HUDEP-2 (cell line): ENCODE results near the gene ZNF474.
A peak's percentile ranks its signal among the peaks of the same experiment; 100 is the strongest.

Experiments used
- DNase-seq, 76 experiments: peaks; one replicate each; lab custom pipeline; 2025; ENCODE audit not compliant: unreplicated experiment in 76 of 76; lab: John Stamatoyannopoulos, UW

Gene ZNF474

DNA sequence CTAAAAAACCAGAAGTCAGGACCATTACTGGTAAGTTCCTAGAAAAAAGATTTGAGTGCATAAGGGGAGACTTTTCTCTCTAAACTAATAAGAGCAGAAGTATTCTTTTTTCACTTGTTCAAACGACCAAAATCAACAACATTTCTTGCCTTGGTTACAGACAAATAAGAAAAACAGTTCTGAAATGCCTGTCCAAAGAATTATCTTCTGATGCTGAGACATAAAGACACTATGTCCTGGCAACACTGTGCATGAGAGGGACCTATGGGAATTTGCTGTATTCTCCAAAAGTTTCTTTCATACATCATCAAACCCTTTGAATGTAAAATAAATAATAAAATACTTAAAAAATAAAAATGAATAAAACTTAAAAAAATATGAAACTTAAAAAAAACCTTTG lies 50.4 kb downstream of the ZNF474 start:
- DNase-seq, result no peak

DNA sequence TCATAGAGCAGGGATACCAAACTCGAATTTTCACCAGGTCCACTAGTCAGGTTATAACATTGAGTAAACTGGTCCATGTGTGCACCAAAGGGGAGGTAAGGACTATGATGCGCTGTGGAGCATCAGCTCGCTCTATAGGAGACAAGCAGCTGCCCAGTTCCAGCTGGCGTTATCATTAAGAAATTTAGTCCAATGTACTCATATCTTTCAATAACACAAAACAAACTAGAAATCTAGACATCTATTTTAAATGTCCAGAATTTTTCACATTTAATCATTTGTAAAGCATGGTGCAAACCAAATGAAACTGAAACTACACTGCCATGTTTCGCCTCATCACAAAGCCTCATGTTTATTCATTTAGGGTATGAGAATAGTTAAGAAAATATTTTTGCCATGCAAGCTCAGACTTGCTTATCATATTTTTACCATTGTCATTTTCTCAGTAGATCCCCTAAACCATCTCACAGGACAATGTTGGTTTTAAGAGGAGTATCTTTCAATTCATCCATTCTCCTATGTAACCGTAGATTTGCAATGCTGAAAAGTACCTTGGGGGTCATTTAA lies 50.9 kb downstream of the ZNF474 start:
- DNase-seq, result no peak

DNA sequence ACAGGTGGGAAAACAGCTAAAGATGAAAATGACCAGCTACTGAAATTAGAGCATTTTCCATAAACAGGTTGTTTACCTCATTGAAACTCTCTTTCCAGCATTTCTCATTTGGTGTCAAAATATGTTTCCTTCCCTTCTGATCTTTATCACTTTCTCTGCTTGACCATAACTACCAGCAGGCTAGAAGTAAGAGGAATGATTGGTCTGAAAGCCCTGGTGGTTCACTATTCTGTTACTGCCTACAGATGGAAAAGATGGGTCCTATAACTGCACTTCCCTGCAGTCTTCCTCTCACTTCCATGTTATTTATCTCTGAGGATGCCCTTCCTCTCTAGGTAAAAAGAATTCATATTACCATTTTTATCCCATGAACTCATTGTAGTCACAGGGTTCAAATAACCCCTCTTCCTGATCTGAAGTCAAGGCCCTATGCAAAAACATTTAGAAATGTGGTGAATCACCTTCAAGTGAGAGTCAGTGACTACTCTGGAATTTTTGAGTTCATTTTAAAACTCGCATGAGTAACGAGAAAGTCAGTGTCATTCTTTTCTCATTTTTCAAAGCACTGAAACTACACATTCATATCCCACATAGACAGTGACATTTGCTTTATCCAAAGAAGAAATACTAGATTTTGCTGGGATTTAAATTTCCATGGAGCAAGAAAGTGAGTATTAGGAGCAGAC lies 51.7 kb downstream of the ZNF474 start:
- DNase-seq, result no peak

DNA sequence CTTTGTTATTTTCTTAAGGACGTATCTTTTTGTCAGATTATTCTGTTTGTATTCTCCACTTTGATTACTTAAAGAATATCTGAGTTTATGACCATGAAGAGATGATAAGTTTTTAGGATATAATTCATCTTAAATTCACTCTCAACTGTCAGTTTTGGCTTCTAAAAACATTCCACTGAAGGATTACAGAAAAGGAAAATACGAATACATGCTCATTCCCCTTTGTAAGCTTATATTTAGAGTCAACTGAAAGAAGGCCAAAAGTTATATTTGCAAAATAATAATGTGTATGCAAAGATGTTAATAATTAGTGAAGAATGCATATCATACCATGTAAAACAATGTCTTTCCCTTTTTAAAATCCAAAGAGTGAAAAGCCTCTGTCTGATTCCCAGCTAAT lies 52.5 kb downstream of the ZNF474 start:
- no peak for DNase-seq

DNA sequence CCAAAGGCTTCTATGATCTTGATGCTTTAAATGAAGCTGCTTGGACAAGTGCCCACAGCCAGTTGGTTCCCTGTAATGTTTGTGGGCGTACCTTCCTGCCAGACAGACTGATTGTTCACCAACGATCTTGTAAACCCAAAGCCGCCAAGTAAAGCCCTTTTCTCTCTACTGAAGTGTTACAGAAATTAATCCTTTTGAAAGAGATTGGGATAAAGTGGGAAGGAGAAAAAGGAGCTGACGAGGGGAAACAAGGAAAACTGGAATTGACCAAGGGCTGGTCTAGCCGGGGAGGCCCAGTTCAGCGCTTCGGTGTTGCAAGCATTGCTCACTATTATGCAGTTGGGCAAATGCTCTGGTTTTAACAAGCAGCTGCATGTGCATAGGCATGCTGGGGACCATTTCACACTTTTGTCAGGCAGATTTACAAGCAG lies 53.2 kb downstream of the ZNF474 start:
- peak in 12 of 76 experiments; percentile 7 to 68 (median 15) for DNase-seq

DNA sequence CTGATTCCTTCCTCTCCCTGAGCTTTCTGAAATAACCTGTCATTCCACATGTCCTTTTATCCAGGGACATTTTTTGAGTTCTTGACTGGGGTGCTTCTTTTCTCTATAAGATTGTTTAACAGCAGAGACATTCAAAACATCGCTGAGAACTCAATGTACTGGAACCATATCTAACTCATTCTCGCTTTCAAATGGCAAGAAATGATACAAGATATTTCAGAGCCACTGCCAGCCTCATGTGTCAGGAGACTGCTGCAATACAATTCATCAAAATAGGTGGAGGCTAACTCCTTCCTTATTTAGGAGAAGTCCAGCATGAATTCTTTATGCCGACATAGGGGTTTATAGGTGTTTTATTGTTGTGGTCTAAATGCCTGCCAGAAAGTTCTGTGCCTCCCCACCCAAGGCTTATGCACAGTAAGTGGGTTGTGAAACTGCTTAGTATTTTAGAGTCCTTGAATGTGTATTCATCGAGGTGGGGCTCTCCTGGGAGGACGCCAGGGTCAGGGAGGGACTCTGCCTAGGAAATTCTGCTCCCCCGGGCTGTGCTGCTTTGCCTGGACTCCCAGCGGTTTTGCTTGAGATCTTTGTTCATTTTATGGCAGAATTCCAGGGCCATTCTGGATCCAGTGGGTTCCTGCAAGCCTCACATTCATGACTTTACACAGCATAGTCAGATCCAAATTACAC lies 53.9 kb downstream of the ZNF474 start:
- peak in 1 of 76 experiments; percentile 19 for DNase-seq

DNA sequence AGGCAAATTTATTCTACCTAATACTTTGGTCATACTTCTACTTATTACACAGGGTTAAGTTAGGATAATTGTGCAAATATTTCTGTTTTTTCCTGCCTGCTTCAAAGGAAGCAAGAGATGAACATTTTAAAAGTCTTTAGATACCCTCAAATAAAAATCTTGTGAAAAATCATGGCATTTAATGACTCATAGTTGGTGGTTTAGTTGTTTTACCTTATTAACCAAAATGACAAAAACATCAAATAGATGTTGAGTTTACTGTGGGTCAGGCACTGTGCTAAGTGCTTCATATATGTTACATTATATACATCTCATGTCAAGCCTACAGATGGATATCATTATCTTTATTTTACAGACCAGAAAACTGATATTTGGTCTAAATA lies 54.4 kb downstream of the ZNF474 start:
- DNase-seq, result no peak

DNA sequence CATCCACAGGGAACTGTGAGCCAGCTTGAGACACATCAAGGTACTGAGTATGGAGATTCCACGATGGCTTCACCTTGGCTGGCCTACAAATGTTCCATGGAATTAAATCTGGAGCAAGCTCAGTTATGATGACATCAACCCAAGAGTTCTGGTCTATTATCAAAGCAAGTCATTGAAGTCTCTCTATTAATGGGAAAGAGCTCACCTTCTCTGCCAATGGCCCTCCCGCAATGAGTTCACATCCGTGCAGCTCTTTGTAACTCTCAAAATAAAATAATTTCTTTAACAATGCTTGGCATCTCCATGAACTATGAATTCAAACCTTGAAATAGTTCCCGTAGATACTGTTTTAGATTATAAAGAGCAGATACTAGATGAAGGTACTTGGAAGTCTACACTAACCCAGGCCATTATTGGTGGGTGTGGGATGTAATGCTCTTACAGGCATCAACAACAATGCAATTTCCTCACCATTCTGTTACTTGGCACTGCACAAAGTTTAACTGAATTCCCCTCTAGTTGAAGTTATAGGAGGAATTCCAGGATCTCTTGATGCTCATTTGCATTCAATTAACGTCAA lies 55.4 kb downstream of the ZNF474 start:
- DNase-seq, result no peak

DNA sequence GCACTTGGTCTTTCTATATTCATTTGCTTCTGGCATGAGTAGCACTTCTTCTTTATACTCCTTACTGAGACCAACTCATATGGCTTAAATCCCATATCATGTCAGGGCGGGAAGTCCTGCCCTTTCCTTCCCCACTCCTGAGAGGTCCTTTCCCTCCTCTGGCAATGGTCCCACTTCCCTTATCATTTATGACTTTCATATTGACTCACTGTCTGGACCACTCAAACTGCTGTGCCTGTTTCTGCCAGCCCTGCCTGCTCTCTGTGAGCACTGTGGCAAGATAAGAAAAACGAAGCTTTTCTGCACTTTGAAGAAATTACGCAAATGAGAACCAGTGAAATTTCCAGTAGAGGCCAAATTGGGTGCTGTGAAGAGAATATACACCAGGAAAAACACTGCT lies 58.1 kb downstream of the ZNF474 start:
- peak in 28 of 76 experiments; percentile 4 to 72 (median 36) for DNase-seq

DNA sequence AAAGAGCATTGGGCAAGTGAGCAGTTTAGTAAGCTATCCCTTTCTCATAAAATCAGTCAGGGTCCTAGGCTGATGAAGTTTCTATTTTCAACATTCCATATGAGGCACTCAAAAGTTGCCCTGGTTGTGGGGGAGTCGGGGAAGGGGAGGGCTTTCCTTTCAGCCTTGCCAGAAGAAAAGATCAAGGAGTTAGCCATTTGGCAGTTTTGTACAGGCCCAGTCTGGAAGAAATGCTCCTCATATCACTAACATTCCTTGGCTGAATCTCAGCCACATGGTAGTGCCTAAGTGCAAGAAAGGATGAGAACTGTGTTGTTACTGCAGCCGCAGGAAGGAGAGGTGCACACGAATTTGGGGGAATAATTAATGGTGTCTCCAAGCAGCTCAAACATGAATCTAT lies 60.8 kb downstream of the ZNF474 start:
- no peak for DNase-seq

DNA sequence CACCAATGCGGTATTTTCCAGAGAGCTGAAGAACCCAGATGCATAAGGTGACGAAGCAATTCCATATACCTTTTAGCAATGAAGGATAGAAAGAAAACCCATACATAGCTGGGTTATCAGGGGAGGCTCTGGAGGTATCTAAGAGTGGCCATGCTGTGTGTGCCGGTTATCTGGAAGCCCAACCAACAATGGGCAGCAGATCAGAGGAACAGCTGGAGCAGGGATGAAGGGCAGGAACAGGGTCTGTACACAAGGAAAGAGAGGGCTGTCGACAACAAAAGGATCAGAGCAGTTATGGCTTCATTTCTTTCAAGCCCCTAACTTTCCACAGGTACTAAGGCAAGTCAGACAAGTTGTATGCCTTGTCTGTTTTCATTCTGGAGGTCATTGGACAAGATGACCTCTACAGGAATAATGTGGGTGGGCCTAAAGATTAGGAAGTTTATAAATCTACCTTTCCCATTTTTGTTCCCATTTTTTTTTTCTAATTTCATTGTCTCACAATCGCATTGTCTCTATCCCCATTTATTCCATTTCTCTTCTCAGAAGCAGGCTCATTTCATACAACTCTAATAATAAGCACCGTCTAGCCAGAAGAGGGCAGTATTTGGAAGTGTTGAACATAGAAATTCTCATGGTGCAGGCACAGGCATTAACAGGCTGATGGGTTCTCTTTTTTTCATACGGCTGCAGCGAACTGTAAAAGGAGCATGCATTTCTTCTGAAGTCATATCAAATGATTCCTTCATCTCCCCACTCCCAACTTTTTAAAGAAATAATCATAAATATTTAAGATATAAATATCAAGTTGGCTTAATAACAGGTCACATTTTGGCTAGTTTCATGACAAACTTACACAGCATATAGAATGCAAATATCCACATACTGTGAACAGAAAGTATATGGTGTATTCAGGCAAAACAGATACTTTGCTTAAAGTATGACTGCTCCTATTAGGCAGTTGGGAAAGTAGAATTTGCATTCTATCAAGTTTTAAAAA lies 63.5 kb downstream of the ZNF474 start:
- DNase-seq, result peak in 32 of 76 experiments; percentile 7 to 73 (median 36)

DNA sequence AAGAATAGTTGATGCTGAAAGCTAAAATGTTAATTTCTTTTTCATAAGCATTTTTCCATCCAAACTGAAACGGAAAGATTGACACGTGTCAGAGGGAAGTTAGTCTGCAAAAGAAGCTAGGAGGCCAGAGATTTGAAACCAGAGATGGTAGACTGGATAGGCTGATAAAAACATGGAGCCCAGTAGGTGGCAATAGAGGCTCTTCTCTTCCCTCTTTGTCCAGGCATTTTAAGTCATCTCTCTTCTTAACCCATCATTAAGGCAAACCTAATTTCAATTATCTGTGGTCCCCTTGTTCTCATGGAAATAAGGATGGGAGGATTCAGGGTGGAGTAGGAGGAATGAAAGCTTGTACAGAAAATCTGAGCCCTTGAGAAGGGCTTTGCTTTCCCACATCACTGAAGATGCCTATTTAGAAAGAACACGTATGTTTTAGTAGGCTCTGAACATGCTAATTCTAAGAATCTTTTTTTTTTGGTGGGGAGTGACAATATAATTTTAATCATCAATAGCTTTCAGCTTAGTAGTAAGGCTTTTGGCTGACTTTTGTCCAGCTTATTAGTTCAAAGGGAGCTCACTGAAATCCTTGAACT lies 66.6 kb downstream of the ZNF474 start:
- DNase-seq, result peak in 7 of 76 experiments; percentile 1 to 17 (median 4)

DNA sequence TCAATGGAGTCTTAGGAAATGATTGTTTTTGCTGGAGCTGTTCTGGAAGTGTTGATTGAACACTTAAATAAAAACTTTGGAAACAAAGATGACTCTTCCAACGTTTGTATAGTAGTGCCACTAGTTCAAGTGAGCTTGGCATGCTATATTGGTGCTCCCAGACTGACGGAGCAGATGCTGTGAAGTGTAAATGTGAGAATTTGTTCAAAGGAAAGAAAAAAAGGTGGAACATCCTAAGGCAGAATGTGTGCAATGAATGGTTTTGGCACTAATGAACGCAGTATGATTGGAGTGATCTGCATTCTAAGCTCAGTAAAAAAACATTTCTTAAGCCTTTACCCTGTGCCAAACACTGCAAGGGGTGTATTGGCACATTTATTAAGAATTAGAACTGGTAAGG lies 69.8 kb downstream of the ZNF474 start:
- no peak for DNase-seq

DNA sequence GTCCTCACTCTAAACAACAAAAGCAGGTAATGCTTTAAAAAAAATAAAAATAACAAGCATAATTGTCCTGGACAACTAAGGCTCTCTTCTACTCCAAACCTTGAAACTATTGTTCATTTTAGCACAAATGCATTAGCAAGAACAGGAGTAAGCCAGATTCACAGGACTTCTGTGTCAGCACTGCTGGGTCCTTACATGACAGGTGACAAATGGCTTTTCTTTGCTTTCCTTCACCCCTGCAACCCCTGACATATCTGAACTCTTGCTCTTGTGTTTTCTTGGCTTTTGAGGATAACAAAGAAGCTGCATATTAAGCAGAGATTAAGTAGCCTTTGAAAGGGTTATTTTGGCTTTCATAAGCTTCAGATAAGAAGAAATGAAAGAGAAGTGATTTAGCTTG lies 71.1 kb downstream of the ZNF474 start:
- no peak for DNase-seq

DNA sequence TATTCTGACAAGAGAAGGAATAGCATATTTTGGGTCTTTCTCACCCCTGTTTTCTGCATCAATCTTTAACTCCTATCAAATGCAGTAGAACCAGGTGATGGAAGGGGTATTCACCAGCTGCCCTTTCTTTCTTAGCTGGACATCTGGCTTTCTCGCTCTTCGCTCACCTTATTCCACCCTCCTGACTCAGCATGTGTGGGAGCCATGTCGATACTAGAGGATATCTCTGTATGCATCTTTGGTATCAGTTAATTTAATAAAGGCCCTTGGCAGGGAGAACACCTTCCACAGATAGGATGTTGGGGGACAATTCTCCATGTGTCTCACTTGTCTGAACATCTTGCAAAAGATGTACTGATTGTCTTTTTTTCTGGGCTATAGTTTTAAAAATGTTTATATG lies 71.5 kb downstream of the ZNF474 start:
- no peak for DNase-seq

DNA sequence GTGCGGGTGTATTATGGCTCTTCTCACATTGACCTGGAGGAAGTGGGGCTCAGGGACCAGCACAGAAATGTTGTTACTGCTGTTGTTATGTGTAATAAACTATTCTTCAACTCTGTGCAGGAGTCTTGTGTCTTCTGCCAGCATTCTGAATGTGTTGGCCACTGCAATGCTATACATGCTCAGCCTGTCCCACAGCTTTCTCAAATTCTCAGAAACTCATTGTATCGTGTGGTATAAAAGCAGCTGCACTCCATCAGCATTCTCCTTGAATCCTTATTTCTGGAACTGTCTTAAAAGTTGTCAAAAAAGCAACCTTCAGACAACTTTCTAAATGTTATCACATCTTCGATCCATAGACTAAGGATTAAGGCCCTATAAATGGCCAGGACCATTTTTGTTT lies 72.0 kb downstream of the ZNF474 start:
- DNase-seq, result no peak

DNA sequence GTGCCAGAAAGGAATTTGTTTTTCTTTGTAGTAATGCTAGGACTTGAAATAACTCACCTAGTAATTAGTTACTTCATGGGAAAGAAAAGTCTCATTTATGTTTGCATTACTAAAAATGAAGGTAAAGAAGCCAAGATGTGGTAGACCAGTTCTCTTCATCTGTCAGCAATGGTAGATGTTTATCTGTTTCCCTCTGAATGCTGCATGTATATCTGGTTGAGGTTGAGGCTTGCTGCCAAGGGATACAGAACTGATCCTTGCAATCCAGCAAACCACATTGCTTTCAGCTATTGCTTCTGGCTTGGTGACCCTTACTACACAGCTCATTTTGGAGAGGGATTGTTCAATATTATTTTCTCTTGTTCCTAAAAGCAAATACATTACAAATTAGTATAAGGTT lies 73.6 kb downstream of the ZNF474 start:
- DNase-seq, result no peak
